ENCODE results near the gene SMC5.

Gene SMC5

DNA sequence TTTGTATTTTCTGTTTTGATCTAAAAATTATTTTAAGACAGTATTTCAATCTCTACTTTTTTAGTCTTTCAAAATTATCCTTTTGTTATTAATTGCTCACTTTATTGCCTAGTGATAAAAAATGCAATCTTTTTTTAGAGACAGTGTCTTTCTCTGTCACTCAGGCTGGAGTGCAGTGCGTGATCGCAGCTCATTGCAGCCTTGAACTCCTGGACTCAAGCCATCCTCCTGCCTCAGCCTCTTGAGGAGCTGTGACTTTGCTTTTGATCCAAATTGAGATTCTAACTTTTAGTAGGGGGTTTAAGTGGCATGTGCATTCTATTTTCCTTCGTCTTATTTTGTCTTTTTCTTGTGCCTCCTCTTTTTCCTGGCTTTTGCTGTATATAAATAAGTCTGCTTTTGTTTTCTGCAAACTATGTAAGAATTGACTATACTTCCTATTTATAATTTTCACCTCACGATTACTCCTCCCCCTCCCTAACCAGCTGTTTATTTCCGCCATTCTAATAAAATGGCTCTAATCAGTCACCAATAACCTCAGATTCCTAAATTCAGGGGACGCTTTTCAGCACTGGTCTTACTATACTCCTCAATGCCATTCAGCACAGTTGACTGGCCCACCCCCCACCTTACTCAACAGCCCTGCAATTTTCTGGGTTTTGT is 123.4 kb downstream of the SMC5 start:
- TF ChIP-seq, protein P1, sequence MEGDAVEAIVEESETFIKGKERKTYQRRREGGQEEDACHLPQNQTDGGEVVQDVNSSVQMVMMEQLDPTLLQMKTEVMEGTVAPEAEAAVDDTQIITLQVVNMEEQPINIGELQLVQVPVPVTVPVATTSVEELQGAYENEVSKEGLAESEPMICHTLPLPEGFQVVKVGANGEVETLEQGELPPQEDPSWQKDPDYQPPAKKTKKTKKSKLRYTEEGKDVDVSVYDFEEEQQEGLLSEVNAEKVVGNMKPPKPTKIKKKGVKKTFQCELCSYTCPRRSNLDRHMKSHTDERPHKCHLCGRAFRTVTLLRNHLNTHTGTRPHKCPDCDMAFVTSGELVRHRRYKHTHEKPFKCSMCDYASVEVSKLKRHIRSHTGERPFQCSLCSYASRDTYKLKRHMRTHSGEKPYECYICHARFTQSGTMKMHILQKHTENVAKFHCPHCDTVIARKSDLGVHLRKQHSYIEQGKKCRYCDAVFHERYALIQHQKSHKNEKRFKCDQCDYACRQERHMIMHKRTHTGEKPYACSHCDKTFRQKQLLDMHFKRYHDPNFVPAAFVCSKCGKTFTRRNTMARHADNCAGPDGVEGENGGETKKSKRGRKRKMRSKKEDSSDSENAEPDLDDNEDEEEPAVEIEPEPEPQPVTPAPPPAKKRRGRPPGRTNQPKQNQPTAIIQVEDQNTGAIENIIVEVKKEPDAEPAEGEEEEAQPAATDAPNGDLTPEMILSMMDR (conservative IDR thresholded peaks at IDR 0.05; ENCODE audit: low read depth, low read length): no peak
- no peak overlapping the region for H3K4me3 ChIP-seq (ENCODE audit: low read depth, low read length)
- no peak for DNase-seq (ENCODE audit: low read depth)

DNA sequence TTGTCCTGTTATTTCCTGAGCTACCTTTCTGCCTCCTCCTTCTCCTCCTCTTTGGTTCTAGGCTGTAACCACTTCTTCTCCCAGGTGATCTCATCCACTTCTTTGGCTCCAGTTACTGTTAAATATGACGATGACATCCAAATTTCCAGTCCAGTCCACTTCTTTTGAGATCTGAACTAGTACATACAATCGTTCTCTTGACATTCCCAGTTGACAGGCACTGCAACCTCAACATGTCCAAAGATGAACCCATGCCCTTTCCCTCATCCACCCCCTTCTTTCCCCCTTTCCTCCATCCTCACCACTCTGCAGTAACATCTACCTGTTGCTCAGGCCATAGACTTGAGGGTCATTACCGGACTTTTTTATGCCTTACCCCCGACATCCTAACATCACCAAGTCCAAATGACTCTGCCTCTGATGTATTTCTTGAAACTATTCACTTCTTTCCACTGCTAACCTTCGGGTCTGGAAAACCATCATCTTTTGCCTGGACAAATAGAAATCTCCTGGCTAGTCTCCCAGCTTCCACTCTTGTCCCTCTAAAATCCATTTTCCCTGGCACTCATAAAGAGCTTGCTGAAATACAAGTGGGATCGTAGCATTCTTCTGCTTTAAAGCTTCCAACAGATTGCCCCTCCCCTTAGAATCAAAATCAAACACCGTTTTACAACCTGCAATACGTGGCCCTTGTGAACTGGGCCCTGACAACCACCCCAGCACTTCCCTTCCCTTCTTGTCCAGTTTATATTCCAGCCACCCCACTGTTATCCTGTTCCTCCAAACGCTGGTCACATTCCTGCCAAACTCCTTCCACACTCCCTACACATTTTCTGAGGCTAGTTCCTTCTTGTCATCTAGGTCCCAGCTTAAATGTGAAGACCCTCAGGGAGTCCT is 124.2 kb downstream of the SMC5 start:
- TF ChIP-seq, protein P1 (conservative IDR thresholded peaks at IDR 0.05; ENCODE audit: low read depth, low read length): no peak
- no peak overlapping the region for H3K4me3 ChIP-seq (ENCODE audit: low read depth, low read length)
- DNase-seq (ENCODE audit: low read depth): no peak

DNA sequence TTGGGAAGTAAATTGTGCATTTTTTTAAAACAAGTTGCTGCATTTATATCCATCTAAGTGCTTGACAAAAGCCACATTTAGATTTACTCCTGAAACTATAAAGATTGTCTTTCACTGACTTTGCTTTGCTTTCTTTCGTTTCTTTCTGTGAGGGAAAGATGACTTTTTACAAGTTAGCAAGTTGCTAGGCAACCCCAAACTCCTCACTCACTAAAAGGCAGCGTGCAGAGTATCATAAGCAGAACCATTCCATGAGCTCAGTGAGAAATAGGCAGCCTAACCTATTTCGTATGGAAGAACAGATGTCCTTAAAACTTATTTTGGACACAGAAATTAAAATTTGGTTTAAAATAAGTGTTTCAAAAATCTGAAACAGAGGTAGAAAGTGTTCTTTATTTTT is 126.6 kb downstream of the SMC5 start:
- no peak for DNase-seq (ENCODE audit: low read depth)
- H3K4me3 ChIP-seq (ENCODE audit: low read depth, low read length): no peak overlapping the region
- TF ChIP-seq, protein P1 (conservative IDR thresholded peaks at IDR 0.05; ENCODE audit: low read depth, low read length): no peak

DNA sequence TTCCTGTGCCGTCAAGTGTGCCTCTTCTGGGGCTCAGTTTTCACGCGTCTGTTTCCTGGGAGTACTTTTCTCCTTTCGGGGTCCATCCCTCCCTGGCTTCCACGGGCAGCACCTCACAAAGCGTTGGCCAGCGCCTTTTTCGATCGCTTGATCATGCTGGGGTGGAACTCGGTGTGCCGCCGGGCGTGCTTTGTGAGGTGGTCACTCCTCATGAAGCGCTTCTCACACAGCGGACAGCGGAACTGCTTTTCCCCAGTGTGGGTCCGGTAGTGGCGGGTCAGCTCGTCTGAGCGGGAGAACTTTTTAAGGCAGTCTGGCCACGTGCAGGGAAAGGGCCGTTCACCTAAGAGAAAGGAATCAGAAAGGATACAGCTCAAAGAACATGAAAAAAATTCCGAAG is 128.9 kb downstream of the SMC5 start:
- H3K4me3 ChIP-seq (ENCODE audit: low read depth, low read length): no peak overlapping the region
- TF ChIP-seq, protein P1 (conservative IDR thresholded peaks at IDR 0.05; ENCODE audit: low read depth, low read length): no peak

DNA sequence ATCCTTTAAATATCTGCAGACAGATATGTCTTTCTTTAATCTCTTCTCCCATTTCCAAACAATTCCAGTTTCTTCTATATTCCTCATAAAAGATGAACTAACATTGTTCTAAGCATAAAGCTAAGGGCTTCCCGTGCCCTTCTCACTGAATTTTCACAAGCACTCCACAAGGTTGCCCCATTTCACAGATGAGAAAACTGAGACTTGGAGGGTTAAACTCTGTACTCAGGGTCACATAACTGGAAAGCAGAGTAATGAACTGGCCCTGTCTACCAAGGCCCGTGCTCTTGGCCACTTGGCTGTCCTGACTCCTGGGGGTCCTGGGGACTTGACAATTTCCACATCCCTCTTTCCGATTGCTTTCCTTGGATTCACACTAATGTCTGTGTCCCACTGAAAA is 130.4 kb downstream of the SMC5 start:
- H3K4me3 ChIP-seq (ENCODE audit: low read depth, low read length): no peak overlapping the region
- DNase-seq (ENCODE audit: low read depth): no peak
- TF ChIP-seq, protein P1 (conservative IDR thresholded peaks at IDR 0.05; ENCODE audit: low read depth, low read length): no peak

More for the DNA sequence above, 128.9 kb downstream of the SMC5 start:
- DNase-seq (ENCODE audit: low read depth): no peak

DNA sequence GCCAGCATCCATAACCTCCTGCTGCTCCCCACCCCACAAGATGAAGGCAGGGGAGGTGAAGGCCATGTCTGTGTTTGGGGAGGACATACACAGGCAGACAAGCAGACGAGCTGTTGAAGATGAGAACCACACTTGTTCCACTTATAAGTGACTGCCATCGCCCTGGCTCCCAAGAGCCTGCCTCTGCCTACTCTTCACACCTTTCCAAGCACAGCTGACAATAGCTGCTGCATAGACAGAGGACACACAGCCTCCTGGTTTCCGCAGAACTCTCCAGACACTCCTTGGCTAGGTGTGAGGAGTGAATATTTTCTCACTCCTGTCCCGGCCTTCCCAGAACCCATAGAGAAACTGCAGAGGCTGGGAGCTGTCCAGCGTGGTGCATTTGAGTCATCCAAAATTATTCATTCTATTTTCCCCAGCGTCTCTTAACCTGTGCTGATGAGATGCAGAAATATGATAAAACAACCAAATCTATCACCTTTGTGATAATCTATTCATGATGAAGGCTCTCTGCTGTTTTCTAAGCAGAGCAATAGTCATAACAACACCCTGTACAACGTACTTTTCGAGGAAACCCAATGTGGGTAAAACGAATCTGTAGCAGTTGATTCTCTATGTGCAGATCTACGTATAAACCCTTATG is 131.0 kb downstream of the SMC5 start:
- TF ChIP-seq, protein P1 (conservative IDR thresholded peaks at IDR 0.05; ENCODE audit: low read depth, low read length): no peak
- peak; percentile 61 for DNase-seq (ENCODE audit: low read depth)
- H3K4me3 ChIP-seq (ENCODE audit: low read depth, low read length): no peak overlapping the region

All from choroid plexus epithelial cell (primary cell).